DND-41 (cell line): ENCODE data around the gene LIF.

ENCODE experiments used
- ATAC-seq: fragments of 200-7000 bp; cut with Tn5 transposase; 3 replicates; pipeline ENCODE4 v1.9.1; 2021; ENCODE audit warnings: low read depth; ENCODE audit not compliant: insufficient read depth
- DNase-seq: peaks from one replicate; pipeline ENCODE4 v3.0.0-alpha.2; 2020
- H2AFZ ChIP-seq: 2 replicates; pipeline ENCODE4 v1.6.0; 2012; ENCODE audit warnings: low read depth, low read length
- H3K27ac ChIP-seq: 2 replicates; pipeline ENCODE4 v1.5.1; 2012; ENCODE audit warnings: low read length, inconsistent platforms
- H3K27me3 ChIP-seq: fragments of 200-600 bp; sonication (generic); 2 replicates; pipeline ENCODE4 v1.6.0; 2012; ENCODE audit warnings: low read length, mild to moderate bottlenecking, inconsistent platforms; ENCODE audit not compliant: insufficient read depth, poor library complexity
- H3K36me3 ChIP-seq: 2 replicates; pipeline ENCODE4 v1.5.1; 2012; ENCODE audit warnings: low read length, inconsistent platforms; ENCODE audit not compliant: insufficient read depth
- H3K4me1 ChIP-seq: 2 replicates; pipeline ENCODE4 v1.5.1; 2012; ENCODE audit warnings: mild to moderate bottlenecking, low read length; ENCODE audit not compliant: insufficient read depth
- H3K4me2 ChIP-seq: 2 replicates; pipeline ENCODE4 v1.6.0; 2012; ENCODE audit warnings: mild to moderate bottlenecking, moderate library complexity, low read length, inconsistent platforms; ENCODE audit not compliant: insufficient read depth
- H3K4me3 ChIP-seq, 2 experiments: fragments of 200-600 bp in 1 of 2; shearing (Covaris generic) in 1 of 2; 2 replicates each; pipeline ENCODE4 v1.5.1; 2012 to 2016; ENCODE audit warnings: inconsistent platforms in 2 of 2, low read length in 2 of 2, mild to moderate bottlenecking in 2 of 2, low read depth in 1 of 2, moderate library complexity in 1 of 2
- H3K79me2 ChIP-seq: 2 replicates; pipeline ENCODE4 v1.6.0; 2012; ENCODE audit warnings: low read length, inconsistent platforms; ENCODE audit not compliant: insufficient read depth
- H3K9ac ChIP-seq: 2 replicates; pipeline ENCODE4 v1.6.0; 2012; ENCODE audit warnings: low read depth, mild to moderate bottlenecking, inconsistent platforms, low read length, moderate library complexity
- H3K9me3 ChIP-seq: 2 replicates; pipeline ENCODE4 v1.5.1; 2012; ENCODE audit warnings: low read length, moderate library complexity, mild to moderate bottlenecking, inconsistent platforms; ENCODE audit not compliant: insufficient read depth, severe bottlenecking
- H4K20me1 ChIP-seq: 2 replicates; pipeline ENCODE4 v1.6.0; 2012; ENCODE audit warnings: low read length; ENCODE audit not compliant: insufficient read depth
- CTCF ChIP-seq: IDR thresholded peaks from 2 replicates; pipeline ENCODE4 v1.5.1; 2012; ENCODE audit warnings: borderline replicate concordance, low read length, moderate library complexity, mild to moderate bottlenecking; ENCODE audit not compliant: poor library complexity, severe bottlenecking; ENCODE audit errors: extremely low read depth
- EZH2 ChIP-seq: IDR thresholded peaks from 3 replicates; pipeline ENCODE4 v1.6.1; 2012; ENCODE audit warnings: borderline replicate concordance, low read depth, mild to moderate bottlenecking, moderate library complexity, low read length, inconsistent platforms; ENCODE audit not compliant: severe bottlenecking

Gene LIF

DNA sequence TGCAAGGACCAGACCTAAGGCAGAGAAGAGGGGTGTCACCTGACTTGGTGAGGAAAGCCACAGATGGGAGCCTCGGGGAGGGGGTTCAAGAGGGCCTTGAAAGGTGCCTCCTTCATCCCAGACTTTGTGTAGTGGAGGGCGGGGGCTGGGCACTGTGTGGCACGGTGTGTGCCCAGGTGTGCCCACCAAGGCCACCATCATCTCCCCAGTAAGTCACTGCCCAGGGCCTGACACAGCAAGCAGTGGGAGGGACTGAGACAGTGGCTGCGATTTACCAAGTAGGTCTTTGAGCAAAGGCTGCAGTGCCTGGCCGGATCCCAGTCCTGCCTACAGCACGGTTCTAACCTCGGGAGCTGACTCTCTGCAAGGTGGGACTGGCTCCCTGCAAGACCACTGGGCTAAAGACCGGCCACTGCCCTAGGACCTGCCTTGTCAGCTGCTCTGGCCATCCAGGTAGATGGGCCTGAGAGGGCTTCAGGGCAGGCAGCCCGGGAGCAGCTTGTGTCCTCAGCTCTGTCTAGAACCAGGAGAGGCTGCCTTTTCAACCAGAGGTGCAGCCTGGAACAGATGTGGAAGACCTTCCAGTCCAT lies 18.7 kb upstream of the LIF start:
- Histone ChIP-seq H2AFZ (no peak overlapping the region), H3K4me1 (peaks cover 83% of the 10 kb centered on the region), H3K36me3 (peaks cover 76% of the 10 kb centered on the region), H3K4me2 (peak overlapping the region; percentile 99), H3K9me3 (no peaks in the 10 kb centered on the region), H3K9ac (peak overlapping the region; percentile 93), H3K27ac (peak overlapping the region; percentile 96), H3K4me3 (peak overlapping the region; percentile 70 to 85; a peak in 3 of 4 replicates), H4K20me1 (peaks cover 38% of the 10 kb centered on the region), H3K79me2 (peaks cover 84% of the 10 kb centered on the region), H3K27me3 (no peaks in the 10 kb centered on the region)
- DNase-seq (peak; percentile 60), ATAC-seq (no peak)
- no peak for TF ChIP-seq CTCF
- TF ChIP-seq EZH2: no peak

DNA sequence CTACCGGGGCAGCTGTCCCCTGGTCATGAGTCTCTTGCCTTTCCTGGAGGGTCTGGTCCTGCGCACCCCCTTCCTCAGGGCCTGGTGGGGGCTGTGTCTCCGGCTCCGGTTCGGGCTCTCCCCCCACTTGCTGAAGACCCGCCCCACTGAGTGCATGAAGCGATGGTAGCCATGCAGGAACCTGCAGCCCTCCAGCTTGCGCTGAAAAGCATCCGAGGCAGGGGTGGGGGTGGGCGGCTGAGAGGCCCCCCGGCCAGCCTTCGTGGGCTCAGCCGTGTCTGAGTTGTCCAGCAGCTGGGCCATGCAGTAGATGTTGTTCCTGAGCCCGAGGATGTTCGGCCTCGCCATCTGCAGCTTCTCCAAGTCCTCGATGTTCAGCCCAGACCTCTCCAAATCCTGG lies 17.3 kb upstream of the LIF start:
- Histone ChIP-seq H2AFZ (no peak overlapping the region), H3K4me2 (peak overlapping the region; percentile 99), H3K79me2 (peaks cover 70% of the 10 kb centered on the region), H3K9me3 (no peaks in the 10 kb centered on the region), H3K4me3 (peak overlapping the region; percentile 70 to 85; a peak in 3 of 4 replicates), H3K36me3 (peaks cover 62% of the 10 kb centered on the region), H3K27me3 (no peaks in the 10 kb centered on the region), H3K27ac (peak overlapping the region; percentile 96), H4K20me1 (peaks cover 38% of the 10 kb centered on the region), H3K4me1 (peaks cover 72% of the 10 kb centered on the region), H3K9ac (peak overlapping the region; percentile 93)
- DNase-seq (peak; percentile 40), ATAC-seq (no peak)
- TF ChIP-seq EZH2 (no peak), CTCF (no peak)

- H3K4me2 ChIP-seq: peak overlapping the region; percentile 99
- H3K9me3 ChIP-seq: no peaks in the 10 kb centered on the region
- ATAC-seq (peak; percentile 25), DNase-seq (peak; percentile 90)
- H3K36me3 ChIP-seq: peaks cover 55% of the 10 kb centered on the region
- H3K4me1 ChIP-seq: peaks cover 64% of the 10 kb centered on the region
- no peak overlapping the region for H2AFZ ChIP-seq
- peaks cover 38% of the 10 kb centered on the region for H4K20me1 ChIP-seq
- H3K4me3 ChIP-seq: peak overlapping the region; percentile 70 to 85; a peak in 3 of 4 replicates
- peaks cover 63% of the 10 kb centered on the region for H3K79me2 ChIP-seq
- peak overlapping the region; percentile 96 for H3K27ac ChIP-seq
- peak overlapping the region; percentile 93 for H3K9ac ChIP-seq
- no peaks in the 10 kb centered on the region for H3K27me3 ChIP-seq
- TF ChIP-seq CTCF (peak; percentile 92), EZH2 (no peak)
Observed at GRCh38 chr22:30262917-30263741, 16.6 kb upstream of the LIF start.
